ENCODE measurements around the gene C19orf67. TPM values are rescaled to one million over a fixed set of nuclear protein-coding genes. Genes with fewer than 3 reads are reported as not detected.
"Not testable (repeated sequence)": the region's sequence is repeated elsewhere in the genome, so short reads cannot be mapped to it uniquely, and the experiment has no call there.

The C19orf67 gene
- total RNA-seq, 1 experiment from 2014 or later, result 0.39 TPM

GRCh38 chr19:14048443-14049153 lies 37.0 kb downstream of the C19orf67 start:
- Histone ChIP-seq H4K8ac (replicated peaks; ENCODE audit: insufficient read length, low read depth, low read length) (no peak overlapping the region), H3K9ac (ENCODE audit: extremely low read depth, insufficient read length, low read length) (no peak overlapping the region), H2BK120ac (ENCODE audit: low read depth, low read length, poor library complexity, severe bottlenecking) (no peak overlapping the region), H4K91ac (ENCODE audit: insufficient read length, low read depth, low read length) (no peak overlapping the region), H3K4ac (ENCODE audit: low read depth, low read length) (no peak overlapping the region), H2BK15ac (ENCODE audit: low read depth, low read length) (no peak overlapping the region), H3K4me2 (ENCODE audit: insufficient read depth, insufficient read length, low read length) (no peak overlapping the region), H3K79me2 (ENCODE audit: insufficient read depth, low read length) (no peaks in the 10 kb centered on the region), H2AK5ac (ENCODE audit: insufficient read length, low read length) (no peak overlapping the region), H2BK12ac (ENCODE audit: insufficient read length, low read depth, low read length) (no peak overlapping the region), H3K23me2 (ENCODE audit: insufficient read length, low read depth, low read length, poor library complexity, severe bottlenecking) (no peaks in the 10 kb centered on the region), H3K79me1 (ENCODE audit: insufficient read depth, low read depth, low read length, poor library complexity, severe bottlenecking) (no peaks in the 10 kb centered on the region), H3K9me3 (ENCODE audit: control insufficient read depth, low read depth, low read length) (no peaks in the 10 kb centered on the region), H3K27me3 (ENCODE audit: insufficient read depth, low read length) (no peaks in the 10 kb centered on the region), H3K4me1 (ENCODE audit: insufficient read depth, low read length) (no peaks in the 10 kb centered on the region), H3K27ac (ENCODE audit: insufficient read length, low read depth, low read length) (no peak overlapping the region), H4K20me1 (ENCODE audit: control insufficient read depth, insufficient read depth, insufficient read length) (no peaks in the 10 kb centered on the region), H3K14ac (ENCODE audit: insufficient read depth, low read length) (no peak overlapping the region), H3T11ph (ENCODE audit: low read length) (no peak overlapping the region), H2BK20ac (ENCODE audit: low read depth, low read length, poor library complexity, severe bottlenecking) (no peak overlapping the region), H3K23ac (ENCODE audit: insufficient read length, low read depth, low read length) (no peak overlapping the region), H3K56ac (ENCODE audit: insufficient read length, low read depth, low read length) (no peak overlapping the region), H4K5ac (ENCODE audit: insufficient read length, low read depth, low read length) (no peak overlapping the region), H3K18ac (ENCODE audit: insufficient read length, low read depth, low read length) (no peak overlapping the region), H2AFZ (ENCODE audit: low read length) (no peak overlapping the region), H2BK5ac (ENCODE audit: insufficient read length, low read length) (no peak overlapping the region)
- H3K4me3 Mint-ChIP-seq, result no peak overlapping the region; a peak in 1 of 5 replicates
- H3K9me3 Mint-ChIP-seq, result peaks cover 3 to 7% of the 10 kb centered on the region in 2 experiments; a peak in 2 of 5 replicates
- peaks cover 17 to 35% (median 25%) of the 10 kb centered on the region in 3 experiments; a peak in 6 of 7 replicates for H3K36me3 Mint-ChIP-seq (ENCODE audit: insufficient read depth in 1 of 3, low read depth in 3 of 3)
- DNase-seq, result peak; percentile 85
- no CpG with 5 or more reads among the region's 8 CpGs for WGBS (ENCODE audit: extremely low coverage, insufficient read length, low lambda C conversion rate)
- TF ChIP-seq, protein P1, sequence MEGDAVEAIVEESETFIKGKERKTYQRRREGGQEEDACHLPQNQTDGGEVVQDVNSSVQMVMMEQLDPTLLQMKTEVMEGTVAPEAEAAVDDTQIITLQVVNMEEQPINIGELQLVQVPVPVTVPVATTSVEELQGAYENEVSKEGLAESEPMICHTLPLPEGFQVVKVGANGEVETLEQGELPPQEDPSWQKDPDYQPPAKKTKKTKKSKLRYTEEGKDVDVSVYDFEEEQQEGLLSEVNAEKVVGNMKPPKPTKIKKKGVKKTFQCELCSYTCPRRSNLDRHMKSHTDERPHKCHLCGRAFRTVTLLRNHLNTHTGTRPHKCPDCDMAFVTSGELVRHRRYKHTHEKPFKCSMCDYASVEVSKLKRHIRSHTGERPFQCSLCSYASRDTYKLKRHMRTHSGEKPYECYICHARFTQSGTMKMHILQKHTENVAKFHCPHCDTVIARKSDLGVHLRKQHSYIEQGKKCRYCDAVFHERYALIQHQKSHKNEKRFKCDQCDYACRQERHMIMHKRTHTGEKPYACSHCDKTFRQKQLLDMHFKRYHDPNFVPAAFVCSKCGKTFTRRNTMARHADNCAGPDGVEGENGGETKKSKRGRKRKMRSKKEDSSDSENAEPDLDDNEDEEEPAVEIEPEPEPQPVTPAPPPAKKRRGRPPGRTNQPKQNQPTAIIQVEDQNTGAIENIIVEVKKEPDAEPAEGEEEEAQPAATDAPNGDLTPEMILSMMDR (conservative IDR thresholded peaks at IDR 0.05), result peak; percentile 95
- no peak overlapping the region for H3K27ac Mint-ChIP-seq
- peaks cover 2% of the 10 kb centered on the region for H3K27me3 Mint-ChIP-seq (ENCODE audit: low read depth)
- no peaks in the 10 kb centered on the region for H3K4me1 Mint-ChIP-seq

DNA sequence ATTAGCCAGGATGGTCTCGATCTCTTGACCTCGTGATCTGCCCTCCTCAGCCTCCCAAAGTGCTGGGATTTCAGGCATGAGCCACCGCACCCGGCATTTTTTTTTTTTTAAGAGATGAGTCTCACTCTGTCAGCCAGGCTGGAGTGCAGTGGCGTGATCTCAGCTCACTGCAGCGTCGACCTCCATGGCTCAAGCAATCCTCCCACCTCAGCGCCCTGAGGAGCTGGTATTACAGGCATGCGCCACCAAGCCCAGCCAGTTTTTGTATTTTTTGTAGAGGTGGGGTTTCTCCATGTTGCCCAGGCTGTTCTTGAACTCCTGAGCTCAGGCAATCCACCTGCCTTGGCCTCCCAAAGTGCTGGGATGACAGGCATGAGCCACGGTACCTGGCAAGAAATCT lies 37.7 kb downstream of the C19orf67 start:
- H2BK15ac ChIP-seq (ENCODE audit: low read depth, low read length); H3K79me1 ChIP-seq (ENCODE audit: insufficient read depth, low read depth, low read length, poor library complexity, severe bottlenecking); H2BK120ac ChIP-seq (ENCODE audit: low read depth, low read length, poor library complexity, severe bottlenecking); H3K4ac ChIP-seq (ENCODE audit: low read depth, low read length); H2AFZ ChIP-seq (ENCODE audit: low read length); DNase-seq; H3K23ac ChIP-seq (ENCODE audit: insufficient read length, low read depth, low read length); H2BK20ac ChIP-seq (ENCODE audit: low read depth, low read length, poor library complexity, severe bottlenecking); H3K4me1 ChIP-seq (ENCODE audit: insufficient read depth, low read length); H3K23me2 ChIP-seq (ENCODE audit: insufficient read length, low read depth, low read length, poor library complexity, severe bottlenecking); H3K4me2 ChIP-seq (ENCODE audit: insufficient read depth, insufficient read length, low read length); H4K91ac ChIP-seq (ENCODE audit: insufficient read length, low read depth, low read length); H3T11ph ChIP-seq (ENCODE audit: low read length); H3K9ac ChIP-seq (ENCODE audit: extremely low read depth, insufficient read length, low read length); H2BK5ac ChIP-seq (ENCODE audit: insufficient read length, low read length); H3K27ac Mint-ChIP-seq; H4K8ac ChIP-seq (replicated peaks; ENCODE audit: insufficient read length, low read depth, low read length); H3K9me3 ChIP-seq (ENCODE audit: control insufficient read depth, low read depth, low read length); H3K79me2 ChIP-seq (ENCODE audit: insufficient read depth, low read length); H3K18ac ChIP-seq (ENCODE audit: insufficient read length, low read depth, low read length); H3K27ac ChIP-seq (ENCODE audit: insufficient read length, low read depth, low read length); H4K20me1 ChIP-seq (ENCODE audit: control insufficient read depth, insufficient read depth, insufficient read length); H2AK5ac ChIP-seq (ENCODE audit: insufficient read length, low read length); H2BK12ac ChIP-seq (ENCODE audit: insufficient read length, low read depth, low read length); H3K14ac ChIP-seq (ENCODE audit: insufficient read depth, low read length); H4K5ac ChIP-seq (ENCODE audit: insufficient read length, low read depth, low read length); H3K27me3 Mint-ChIP-seq (ENCODE audit: low read depth); H3K9me3 Mint-ChIP-seq; H3K56ac ChIP-seq (ENCODE audit: insufficient read length, low read depth, low read length); H3K4me3 Mint-ChIP-seq; H3K27me3 ChIP-seq (ENCODE audit: insufficient read depth, low read length); H3K4me1 Mint-ChIP-seq: not testable (repeated sequence)
- peaks cover 16 to 37% (median 23%) of the 10 kb centered on the region in 3 experiments; a peak in 6 of 7 replicates for H3K36me3 Mint-ChIP-seq (ENCODE audit: insufficient read depth in 1 of 3, low read depth in 3 of 3)
- no CpG with 5 or more reads among the region's 10 CpGs for WGBS (ENCODE audit: extremely low coverage, insufficient read length, low lambda C conversion rate)

Measured in H9 (cell line).